ENCODE data around the gene DUSP3. TPM values are rescaled to one million over a fixed set of nuclear protein-coding genes. Genes with fewer than 3 reads are reported as not detected.

The DUSP3 gene
- total and polyA plus RNA-seq, 2 of the 13 experiments (the other 11 are each of a cell fraction or from before 2014, with no cell fraction given): 60.0 to 71.5 TPM

- TF ChIP-seq SMAD1 (CRISPR knock-in tag; IDR thresholded peaks at IDR 0.05; ENCODE audit: borderline replicate concordance, low read depth): no peak
- peak; percentile 51; the same call in 1 of the 2 replicates for TF ChIP-seq ZNF816 (CRISPR knock-in tag; IDR thresholded peaks at IDR 0.05; ENCODE audit: borderline replicate concordance)
- no peak for TF ChIP-seq RBM22 (optimal IDR thresholded peaks at IDR 0.05; ENCODE audit: low read length)
- TF ChIP-seq PREB (CRISPR knock-in tag; IDR thresholded peaks at IDR 0.05): no peak
- TF ChIP-seq ATF4 (CRISPR knock-in tag; IDR thresholded peaks at IDR 0.05): peak in 1 of 2 experiments; percentile 63; a peak in 1 of 4 replicates
- TF ChIP-seq CREM (IDR thresholded peaks at IDR 0.05): peak; percentile 89
- TF ChIP-seq CREM (CRISPR knock-in tag; IDR thresholded peaks at IDR 0.05): no peak
- TF ChIP-seq TP53 (CRISPR knock-in tag; conservative IDR thresholded peaks at IDR 0.05): 0 out of 2 replicates have a peak, but pooled peaks have one; percentile 17
- TF ChIP-seq MBD4 (IDR thresholded peaks at IDR 0.05; ENCODE audit: borderline replicate concordance, low read length): 0 out of 2 replicates have a peak, but pooled peaks have one; percentile 78
- no peak for TF ChIP-seq TOPORS (CRISPR knock-in tag; IDR thresholded peaks at IDR 0.05)
- peak; percentile 82; the same call in 1 of the 2 replicates for TF ChIP-seq JUN (CRISPR knock-in tag; IDR thresholded peaks at IDR 0.05)
- peak; percentile 93 for TF ChIP-seq PAXIP1 (CRISPR knock-in tag; conservative IDR thresholded peaks at IDR 0.05)
- TF ChIP-seq POLR2A (IDR thresholded peaks at IDR 0.05; ENCODE audit: insufficient read depth in 1 of 2, low read depth in 2 of 2, low read length in 2 of 2): no peak
- TF ChIP-seq BCL6 (CRISPR knock-in tag; IDR thresholded peaks at IDR 0.05): peak; percentile 92
- TF ChIP-seq ZBTB25 (CRISPR knock-in tag; IDR thresholded peaks at IDR 0.05): peak; percentile 62; the same call in 1 of the 2 replicates
- no peak for TF ChIP-seq ZNF121 (CRISPR knock-in tag; IDR thresholded peaks at IDR 0.05)
- TF ChIP-seq ZNF614 (CRISPR knock-in tag; IDR thresholded peaks at IDR 0.05; ENCODE audit: borderline replicate concordance): peak; percentile 86
- no peak for TF ChIP-seq XRCC5 (optimal IDR thresholded peaks at IDR 0.05; ENCODE audit: low read length)
- TF ChIP-seq NFE2 (CRISPR knock-in tag; IDR thresholded peaks at IDR 0.05): peak; percentile 76; the same call in 1 of the 2 replicates
- peak; percentile 96 for TF ChIP-seq SOX5 (CRISPR knock-in tag; IDR thresholded peaks at IDR 0.05; ENCODE audit: borderline replicate concordance)
- no peak for TF ChIP-seq MTA3 (CRISPR knock-in tag; IDR thresholded peaks at IDR 0.05)
- no peak for TF ChIP-seq LBX2 (CRISPR knock-in tag; IDR thresholded peaks at IDR 0.05; ENCODE audit: borderline replicate concordance)
- no peak for TF ChIP-seq MYNN (CRISPR knock-in tag; IDR thresholded peaks at IDR 0.05; ENCODE audit: low read depth)
- peak; percentile 100 for TF ChIP-seq GFI1 (CRISPR knock-in tag; IDR thresholded peaks at IDR 0.05; ENCODE audit: borderline replicate concordance)
- TF ChIP-seq ZSCAN20 (CRISPR knock-in tag; IDR thresholded peaks at IDR 0.05; ENCODE audit: borderline replicate concordance): no peak
- peak; percentile 74; the same call in 1 of the 2 replicates for TF ChIP-seq FOXK1 (CRISPR knock-in tag; IDR thresholded peaks at IDR 0.05; ENCODE audit: borderline replicate concordance, low read depth)
Observed at GRCh38 chr17:43801844-43802243, 23.1 kb upstream of the DUSP3 start (continued).
